K562 (cell line): ENCODE results near the gene CCDC88C. TPM values are rescaled to one million over a fixed set of nuclear protein-coding genes. Genes with fewer than 3 reads are reported as not detected.

Experiments used
- ATAC-seq: fragments of 200-7000 bp; cut with Tn5 transposase; 3 replicates; pipeline ENCODE4 v1.9.1; 2020; ENCODE audit warnings: moderate library complexity
- BruUV-seq: library from RNA; stranded (reverse); fragments of 400-500 nt; replicated peaks from 2 replicates; lab custom pipeline; 2021; lab: Mats Ljungman, UMichigan
- CTCF ChIA-PET: fragments of 300-600 bp; formaldehyde crosslinking; extraction: SDS; loops from one replicate; lab custom pipeline; 2021; ENCODE audit warnings: low intra/inter-chr PET ratio; lab: Yijun Ruan, JAX
- POLR2A ChIA-PET: fragments of 300-600, 350-650 bp; sonication (Branson Sonifier 250); formaldehyde crosslinking; extraction: SDS; loops from one replicate; lab custom pipeline; 2021; ENCODE audit warnings: antibody characterized with exemption, inconsistent platforms; lab: Yijun Ruan, JAX
- DNase-seq, 4 experiments: peaks; one replicate each; pipeline versions ENCODE4 v3.0.0 to v3.0.0-alpha.2; 2011 to 2018; ENCODE audit warnings: low spot score in 3 of 4, mixed read lengths in 3 of 4; ENCODE audit errors: extremely low read depth in 1 of 4
- FAIRE-seq: peaks from 2 replicates; lab custom pipeline; 2011; peaks lifted over from hg19 to GRCh38; lab: Jason Lieb, UNC
- H2AFZ ChIP-seq: 2 replicates; pipeline ENCODE4 v1.6.0; 2011; ENCODE audit warnings: low read depth, low read length, control low read depth, inconsistent platforms
- H3K27ac ChIP-seq: fragments of 200-600 bp; 3 replicates; pipeline ENCODE4 v1.8.0; 2011; ENCODE audit warnings: low read depth, mild to moderate bottlenecking, control low read depth, inconsistent platforms, low read length, moderate library complexity, mixed read lengths; ENCODE audit errors: extremely low read depth
- H3K27me3 ChIP-seq, 2 experiments: fragments of 300-600 bp in 1 of 2; 2 replicates in 1 of 2; 3 replicates in 1 of 2; pipeline versions ENCODE4 v1.6.0 to v1.8.0; 2011; ENCODE audit warnings: inconsistent platforms in 2 of 2, low read length in 2 of 2, mild to moderate bottlenecking in 1 of 2, mixed read lengths in 1 of 2, moderate library complexity in 1 of 2; ENCODE audit not compliant: control insufficient read depth in 2 of 2, insufficient read depth in 2 of 2
- H3K36me3 ChIP-seq: fragments of 300-600 bp; 3 replicates; pipeline ENCODE4 v1.8.0; 2011; ENCODE audit warnings: mild to moderate bottlenecking, low read length, inconsistent platforms; ENCODE audit not compliant: control insufficient read depth, insufficient read depth
- H3K4me1 ChIP-seq, 2 experiments: fragments of 200-600 bp in 1 of 2; replicated peaks in 1 of 2; 2 replicates in 1 of 2; 3 replicates in 1 of 2; pipeline versions ENCODE4 v1.5.1 to v1.8.0; 2011; ENCODE audit warnings: inconsistent platforms in 2 of 2, low read length in 2 of 2, mild to moderate bottlenecking in 1 of 2, mixed read lengths in 1 of 2, moderate library complexity in 1 of 2; ENCODE audit not compliant: control insufficient read depth in 2 of 2, insufficient read depth in 2 of 2
- H3K4me2 ChIP-seq: 2 replicates; pipeline ENCODE4 v1.6.1; 2011; ENCODE audit warnings: low read length, control low read depth, inconsistent platforms, mixed read lengths; ENCODE audit not compliant: insufficient read depth
- H3K4me3 ChIP-seq: fragments of 200-600 bp; sonication (generic), shearing (Covaris generic); 2 replicates; pipeline ENCODE4 v1.5.1; 2016; ENCODE audit warnings: control low read depth, inconsistent platforms
- H3K79me2 ChIP-seq: fragments of 200-600 bp; 3 replicates; pipeline ENCODE4 v1.8.0; 2011; ENCODE audit warnings: low read length, inconsistent platforms; ENCODE audit not compliant: control insufficient read depth, insufficient read depth
- H3K9ac ChIP-seq, 2 experiments: 2 replicates each; pipeline versions ENCODE4 v1.6.0 to v1.6.1; 2011; ENCODE audit warnings: low read depth in 2 of 2, low read length in 2 of 2, control low read depth in 1 of 2, inconsistent platforms in 1 of 2, mild to moderate bottlenecking in 1 of 2, mixed read lengths in 1 of 2; ENCODE audit not compliant: insufficient read depth in 1 of 2
- H3K9me1 ChIP-seq: one replicate; pipeline ENCODE4 v1.6.0; 2011; ENCODE audit warnings: inconsistent platforms, mild to moderate bottlenecking, low read length, moderate library complexity; ENCODE audit not compliant: control insufficient read depth, insufficient read depth
- H3K9me3 ChIP-seq: replicated peaks from 2 replicates; pipeline ENCODE4 v1.5.1; 2011; ENCODE audit warnings: low read depth, low read length, inconsistent platforms; ENCODE audit not compliant: control insufficient read depth, insufficient read depth
- H4K20me1 ChIP-seq: replicated peaks from 2 replicates; pipeline ENCODE4 v1.6.1; 2011; ENCODE audit warnings: low read length, inconsistent platforms, mixed read lengths; ENCODE audit not compliant: control insufficient read depth, insufficient read depth
- DEAF1 ChIP-seq: fragments of 450-650 bp; formaldehyde crosslinking; IDR thresholded peaks from 2 replicates; pipeline ENCODE4 v1.4.0; 2020; ENCODE audit warnings: mild to moderate bottlenecking, moderate library complexity
- ETS1 ChIP-seq: conservative IDR thresholded peaks from 2 replicates; pipeline ENCODE4 v1.6.1; 2011; ENCODE audit warnings: low read depth, mild to moderate bottlenecking, low read length; ENCODE audit not compliant: control insufficient read depth
- HIVEP1 ChIP-seq: fragments of 250-450 bp; sonication (Bioruptor Pico); IDR thresholded peaks from 2 replicates; pipeline ENCODE4 v1.4.0; 2020; ENCODE audit warnings: mild to moderate bottlenecking
- MYNN ChIP-seq, 2 experiments: sonication (generic); formaldehyde crosslinking in 1 of 2; IDR thresholded peaks; 2 replicates each; pipeline versions ENCODE4 v1.5.0 to v1.6.1; 2016 to 2020; ENCODE audit warnings: antibody characterized with exemption in 1 of 2, missing genetic modification reagents in 1 of 2
- POLR2AphosphoS5 ChIP-seq: IDR thresholded peaks from 2 replicates; pipeline ENCODE4 v1.6.1; 2011; ENCODE audit warnings: mild to moderate bottlenecking, low read depth, low read length, moderate library complexity; ENCODE audit not compliant: control insufficient read depth, insufficient read depth
- SRSF7 ChIP-seq: fragments of 200-400 bp; formaldehyde crosslinking; optimal IDR thresholded peaks from 2 replicates; pipeline ENCODE3; 2017; ENCODE audit warnings: mild to moderate bottlenecking, low read depth, low read length
- TCF3 ChIP-seq: sonication (generic); formaldehyde crosslinking; IDR thresholded peaks from 2 replicates; pipeline ENCODE4 v1.4.0; 2020; ENCODE audit warnings: mild to moderate bottlenecking, missing genetic modification reagents
- ZBTB1 ChIP-seq: sonication (generic); formaldehyde crosslinking; IDR thresholded peaks from 2 replicates; pipeline ENCODE4 v1.8.1; 2023; ENCODE audit warnings: missing genetic modification reagents, low read depth, mild to moderate bottlenecking, borderline replicate concordance
- ZNF23 ChIP-seq: fragments of 250-450 bp; sonication (Bioruptor Pico); IDR thresholded peaks from 2 replicates; pipeline ENCODE4 v1.4.0; 2020; ENCODE audit warnings: mild to moderate bottlenecking
- ZNF785 ChIP-seq: fragments of 250-450 bp; sonication (Bioruptor Pico); IDR thresholded peaks from 2 replicates; pipeline ENCODE4 v1.4.0; 2020; ENCODE audit warnings: mild to moderate bottlenecking
- WGBS: fragments of 100-300 bp; shearing (Covaris generic); methylation state at CpG from one replicate; pipeline ENCODE4 v1.1.6; 2016; ENCODE audit warnings: low coverage, mixed read lengths; ENCODE audit not compliant: insufficient coverage; ENCODE audit errors: missing lambda C conversion rate; 5-methylcytosine and 5-hydroxymethylcytosine counted together
- in situ Hi-C: fragments of 300-500 bp; cut with MboI; formaldehyde crosslinking; loops from 4 replicates; pipeline ENCODE4 v1.15.0; 2018; ENCODE audit warnings: inconsistent platforms, mixed read lengths
- intact Hi-C: fragments of 100-400 bp; cut with micrococcal nuclease; formaldehyde crosslinking; loops from 2 replicates; pipeline ENCODE4 v1.14.2; 2022
- polyA plus RNA-seq, 8 experiments: library from polyadenylated mRNA; depleted of rRNA in 4 of 8; stranded (reverse) in 5 of 8; unstranded in 3 of 8; fragments of >200 nt; fragmentation: Nextera tagmentation in 2 of 8; fragmentation: Illumina TruSeq in 1 of 8; extraction: Ambion mirVana in 2 of 8; extraction: Trizol in 1 of 8; gene quantifications; 2 replicates each; pipeline versions ENCODE4 v1.2.1 to v1.2.3, GENCODE V29; 2011 to 2014; ENCODE audit warnings: inconsistent platforms in 1 of 8, missing spikeins in 1 of 8
- total RNA-seq, 7 experiments: library from RNA; depleted of rRNA in 6 of 7; stranded (reverse); fragments of >200 nt in 6 of 7; fragmentation: Illumina TruSeq in 2 of 7; extraction: Trizol in 2 of 7; gene quantifications; 2 replicates each; pipeline versions ENCODE4 v1.2.1 to v1.2.3, GENCODE V29; 2011 to 2021; ENCODE audit warnings: low replicate concordance in 1 of 7

CCDC88C gene
- total and polyA plus RNA-seq, 9 of the 15 experiments (the other 6 are each of a cell fraction or from before 2014, with no cell fraction given) = 0.62 to 22.5 (median 10.7) TPM

GRCh38 chr14:91400696-91401095 lies 16.9 kb downstream of the CCDC88C start:
- H3K9ac ChIP-seq = no peak overlapping the region; a peak in 1 of 4 replicates
- H3K4me2 ChIP-seq = no peak overlapping the region
- H3K36me3 ChIP-seq = peaks cover 3% of the 10 kb centered on the region; the same call in 1 of the 3 replicates
- H3K27me3 ChIP-seq = no peaks in the 10 kb centered on the region
- in situ Hi-C loops (no loop called here), intact Hi-C loops (no loop called here)
- no peak for FAIRE-seq
- H3K4me3 ChIP-seq = no peak overlapping the region
- peaks cover 25 to 34% of the 10 kb centered on the region in 2 experiments; a peak in 4 of 5 replicates for H3K4me1 ChIP-seq
- H3K79me2 ChIP-seq = peaks cover 77% of the 10 kb centered on the region
- no peaks in the 10 kb centered on the region for H3K9me3 ChIP-seq
- 73% methylated on average over 1 of the region's 1 CpG for WGBS
- DNase-seq = no peak
- ATAC-seq = no peak
- H2AFZ ChIP-seq = no peak overlapping the region
- no peaks in the 10 kb centered on the region for H3K9me1 ChIP-seq
- TF ChIP-seq HIVEP1 (CRISPR knock-in tag) (no peak), ZBTB1 (CRISPR knock-in tag) (no peak), MYNN (IDR thresholded peaks at IDR 0.05) (no peak), MYNN (CRISPR knock-in tag; IDR thresholded peaks at IDR 0.05) (no peak), SRSF7 (no peak), ZNF785 (no peak), POLR2AphosphoS5 (no peak), ETS1 (no peak), ZNF23 (CRISPR knock-in tag) (no peak), DEAF1 (CRISPR knock-in tag) (no peak), TCF3 (CRISPR knock-in tag) (no peak)
- ChIA-PET CTCF (no interaction called here), POLR2A (no interaction called here)
- no peak overlapping the region for H3K27ac ChIP-seq
- no peaks in the 10 kb centered on the region for H4K20me1 ChIP-seq
- no TSS peak for BruUV-seq
